Measurements from ENCODE around the gene MLNR.

GRCh38 chr13:49184621-49185020, 35.5 kb upstream of the MLNR start:
- TF ChIP-seq, protein P1, sequence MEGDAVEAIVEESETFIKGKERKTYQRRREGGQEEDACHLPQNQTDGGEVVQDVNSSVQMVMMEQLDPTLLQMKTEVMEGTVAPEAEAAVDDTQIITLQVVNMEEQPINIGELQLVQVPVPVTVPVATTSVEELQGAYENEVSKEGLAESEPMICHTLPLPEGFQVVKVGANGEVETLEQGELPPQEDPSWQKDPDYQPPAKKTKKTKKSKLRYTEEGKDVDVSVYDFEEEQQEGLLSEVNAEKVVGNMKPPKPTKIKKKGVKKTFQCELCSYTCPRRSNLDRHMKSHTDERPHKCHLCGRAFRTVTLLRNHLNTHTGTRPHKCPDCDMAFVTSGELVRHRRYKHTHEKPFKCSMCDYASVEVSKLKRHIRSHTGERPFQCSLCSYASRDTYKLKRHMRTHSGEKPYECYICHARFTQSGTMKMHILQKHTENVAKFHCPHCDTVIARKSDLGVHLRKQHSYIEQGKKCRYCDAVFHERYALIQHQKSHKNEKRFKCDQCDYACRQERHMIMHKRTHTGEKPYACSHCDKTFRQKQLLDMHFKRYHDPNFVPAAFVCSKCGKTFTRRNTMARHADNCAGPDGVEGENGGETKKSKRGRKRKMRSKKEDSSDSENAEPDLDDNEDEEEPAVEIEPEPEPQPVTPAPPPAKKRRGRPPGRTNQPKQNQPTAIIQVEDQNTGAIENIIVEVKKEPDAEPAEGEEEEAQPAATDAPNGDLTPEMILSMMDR (IDR thresholded peaks at IDR 0.05; ENCODE audit: insufficient read depth, low read length) = no peak
- TF ChIP-seq GABPA (IDR thresholded peaks at IDR 0.05; ENCODE audit: low read depth) = no peak
